HG02759 (cell line): Measurements from ENCODE around the gene PRTN3.
"Not testable (repeated sequence)": the region's sequence is repeated elsewhere in the genome, so short reads cannot be mapped to it uniquely, and the experiment has no call there.

ENCODE experiments used
- ATAC-seq: cut with Tn5 transposase; IDR thresholded peaks from one replicate; pipeline ENCODE4 v1.9.1; 2021; ENCODE audit warnings: mild to moderate bottlenecking, moderate library complexity; ENCODE audit not compliant: unreplicated experiment

The PRTN3 gene

DNA sequence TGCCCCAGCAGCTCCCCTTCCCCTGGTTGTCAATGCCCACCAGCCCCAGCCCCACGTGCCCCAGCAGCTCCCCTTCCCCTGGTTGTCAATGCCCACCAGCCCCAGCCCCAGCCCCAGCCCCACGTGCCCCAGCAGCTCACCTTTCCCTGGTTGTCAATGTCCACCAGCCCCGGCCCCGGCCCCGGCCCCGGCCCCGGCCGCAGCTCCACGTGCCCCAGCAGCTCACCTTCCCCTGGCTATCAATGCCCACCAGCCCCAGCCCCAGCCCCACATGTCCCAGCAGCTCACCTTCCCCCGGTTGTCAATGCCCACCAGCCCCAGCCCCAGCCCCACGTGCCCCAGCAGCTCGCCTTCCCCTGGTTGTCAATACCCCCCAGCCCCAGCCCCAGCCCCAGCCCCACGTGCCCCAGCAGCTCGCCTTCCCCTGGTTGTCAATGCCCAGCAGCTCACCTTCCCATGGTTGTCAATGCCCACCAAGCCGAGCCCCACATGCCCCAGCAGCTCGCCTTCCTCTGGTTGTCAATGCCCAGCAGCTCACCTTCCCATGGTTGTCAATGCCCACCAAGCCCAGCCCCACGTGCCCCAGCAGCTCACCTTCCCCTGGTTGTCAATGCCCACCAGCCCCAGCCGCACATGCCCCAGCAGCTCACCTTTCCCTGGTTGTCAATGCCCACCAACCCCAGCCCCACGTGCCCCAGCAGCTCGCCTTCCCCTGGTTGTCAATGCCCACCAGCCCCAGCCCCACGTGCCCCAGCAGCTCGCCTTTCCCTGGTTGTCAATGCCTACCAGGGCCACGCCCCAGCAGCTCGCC lies 38.2 kb downstream of the PRTN3 start:
- ATAC-seq: not testable (repeated sequence)

DNA sequence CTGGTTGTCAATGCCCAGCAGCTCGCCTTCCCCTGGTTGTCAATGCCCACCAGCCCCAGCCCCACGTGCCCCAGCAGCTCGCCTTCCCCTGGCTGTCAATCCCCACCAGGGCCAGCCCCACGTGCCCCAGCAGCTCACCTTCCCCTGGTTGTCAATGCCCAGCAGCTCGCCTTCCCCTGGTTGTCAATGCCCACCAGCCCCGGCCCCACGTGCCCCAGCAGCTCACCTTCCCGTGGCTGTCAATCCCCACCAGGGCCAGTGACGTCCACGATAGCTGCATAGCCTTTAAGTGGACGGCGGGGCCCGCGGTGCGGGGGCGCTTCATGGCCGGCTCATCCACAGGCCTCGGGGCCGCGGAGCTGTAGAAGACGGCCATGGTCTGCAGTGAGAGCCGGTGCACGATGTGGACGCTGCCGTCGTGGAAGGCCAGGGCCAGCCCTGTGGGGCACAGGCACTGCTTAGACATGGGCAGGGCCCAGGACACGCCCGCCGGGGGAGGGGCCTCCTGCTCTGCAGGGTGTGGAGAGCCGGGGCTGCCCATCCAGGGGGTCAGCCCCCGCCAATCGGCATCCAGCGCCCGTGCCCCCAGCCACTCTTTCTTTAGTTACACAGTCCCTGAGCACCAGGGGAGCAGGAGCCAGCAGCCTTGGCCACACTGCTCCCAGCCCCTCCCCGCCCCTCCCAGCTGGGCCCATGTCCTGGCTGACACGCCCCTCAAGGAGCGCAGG lies 39.1 kb downstream of the PRTN3 start:
- no peak for ATAC-seq

DNA sequence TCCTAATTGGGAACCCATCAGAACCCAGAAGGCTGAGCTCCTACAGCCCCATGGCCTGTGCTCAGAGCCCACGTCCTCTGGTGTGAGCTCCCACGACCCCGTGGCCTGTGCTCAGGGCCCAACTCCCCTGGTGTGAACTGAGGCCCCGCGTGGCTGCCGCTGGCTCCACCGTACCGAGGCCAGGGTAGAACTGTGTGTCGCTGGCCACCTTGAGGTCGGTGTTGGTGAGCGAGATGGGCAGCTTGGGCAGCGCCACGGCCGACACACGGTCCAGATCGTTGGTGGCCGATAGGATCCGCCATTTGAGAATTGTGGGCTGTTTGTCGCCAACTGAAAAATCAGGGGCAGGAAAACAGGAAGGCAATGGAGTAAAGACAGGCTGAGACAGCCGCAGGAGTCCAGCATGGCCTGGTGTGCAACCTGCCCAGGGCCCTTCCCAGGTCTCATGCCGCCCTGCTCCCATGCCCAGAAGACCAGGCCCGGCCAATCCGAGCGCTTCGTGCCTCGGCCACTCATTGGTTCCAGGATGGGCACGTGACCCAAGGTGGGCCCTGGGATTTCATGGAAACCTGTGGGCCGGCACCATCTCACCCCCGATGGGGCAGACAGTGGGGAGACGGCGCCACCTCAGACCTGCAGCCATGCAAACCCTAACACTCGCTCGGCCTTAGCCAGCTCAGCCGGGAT lies 40.7 kb downstream of the PRTN3 start:
- ATAC-seq: no peak

DNA sequence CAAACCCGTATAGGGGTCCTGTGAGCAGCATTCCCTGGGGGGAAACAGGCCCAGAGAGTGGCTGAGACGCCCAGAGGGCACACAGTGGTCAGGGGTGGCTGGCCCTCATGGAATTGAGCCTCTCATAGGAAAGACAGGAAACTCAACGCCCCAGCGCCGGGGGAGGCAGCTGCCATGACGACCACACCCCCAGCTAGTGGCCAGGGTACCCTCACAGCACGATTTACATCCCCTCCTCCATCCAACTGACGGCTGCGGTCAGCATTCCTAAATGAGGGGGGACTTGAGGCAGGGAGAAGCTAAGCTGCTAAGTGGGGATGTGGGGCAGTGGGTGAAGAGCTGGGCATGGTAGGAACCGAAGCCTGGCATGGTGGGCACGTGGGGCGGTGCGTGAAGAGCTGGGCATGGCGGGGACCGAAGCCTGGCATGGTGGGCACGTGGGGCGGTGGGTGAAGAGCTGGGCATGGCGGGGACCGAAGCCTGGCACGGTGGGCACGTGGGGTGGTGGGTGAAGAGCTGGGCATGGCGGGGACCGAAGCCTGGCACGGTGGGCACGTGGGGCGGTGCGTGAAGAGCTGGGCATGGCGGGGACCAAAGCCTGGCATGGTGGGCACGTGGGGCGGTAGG lies 42.2 kb downstream of the PRTN3 start:
- ATAC-seq: no peak

DNA sequence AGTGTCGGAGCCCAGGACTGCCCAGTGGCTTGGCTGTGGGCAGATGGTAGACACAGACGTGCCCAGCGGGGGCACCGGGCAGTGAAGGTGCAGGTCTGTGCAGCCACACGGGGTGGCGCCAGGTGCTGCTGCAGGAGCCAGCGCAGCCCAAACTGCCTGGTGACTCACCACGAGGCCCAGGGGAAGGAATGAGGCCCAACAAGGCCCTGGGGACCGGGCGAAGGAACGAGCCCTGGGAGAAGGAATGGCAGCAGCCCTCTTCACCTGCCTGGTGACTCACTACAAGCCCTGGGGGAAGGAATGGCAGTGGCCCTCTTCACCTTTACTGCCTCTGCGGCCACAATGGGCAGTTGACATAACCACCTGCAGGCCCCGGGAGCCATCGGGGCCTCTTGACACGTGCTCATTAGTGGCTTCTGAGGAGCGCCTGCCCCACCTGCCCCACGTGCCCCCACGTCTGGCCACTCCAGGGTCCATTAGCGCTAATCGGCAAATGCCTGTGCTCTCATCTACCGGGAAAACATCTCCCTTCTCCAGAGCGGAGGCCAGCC lies 42.9 kb downstream of the PRTN3 start:
- no peak for ATAC-seq

DNA sequence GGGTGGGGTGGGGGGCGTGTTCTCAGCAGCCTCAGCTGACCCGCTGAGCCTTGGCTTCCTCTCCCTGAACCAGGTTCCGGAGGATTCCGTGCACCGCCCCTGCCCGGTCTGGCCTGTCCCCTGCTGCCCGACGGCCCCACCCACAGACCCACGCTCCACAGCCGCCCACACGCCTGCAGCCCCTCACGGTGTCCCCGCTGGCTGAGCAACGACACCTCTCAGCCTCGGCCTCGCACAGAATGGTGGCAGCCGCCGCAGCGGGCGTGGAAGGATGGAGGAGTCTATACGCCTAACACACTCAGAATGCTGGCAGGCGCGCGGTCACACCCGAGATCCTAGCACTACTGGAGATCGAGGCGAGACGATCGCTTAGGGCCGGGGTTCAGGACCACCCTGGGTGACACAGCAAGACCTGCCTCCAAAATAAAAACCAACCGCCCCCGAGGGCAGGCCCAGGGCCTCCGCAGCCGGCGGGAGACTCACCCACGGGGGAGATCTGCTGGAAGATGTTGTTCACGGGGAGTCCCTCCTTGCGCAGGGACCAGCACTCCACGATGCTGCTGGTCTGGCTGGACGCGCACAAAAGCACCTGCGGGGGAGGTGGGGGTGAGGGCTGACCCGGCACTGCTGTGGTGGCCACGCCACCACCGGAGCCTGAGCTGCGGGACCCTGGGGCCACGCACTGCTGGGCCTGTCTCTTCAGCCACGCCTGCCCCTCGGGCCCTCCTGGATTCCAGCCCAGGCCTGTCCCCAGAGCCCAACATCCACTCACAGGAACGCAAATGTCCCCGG lies 43.8 kb downstream of the PRTN3 start:
- no peak for ATAC-seq

DNA sequence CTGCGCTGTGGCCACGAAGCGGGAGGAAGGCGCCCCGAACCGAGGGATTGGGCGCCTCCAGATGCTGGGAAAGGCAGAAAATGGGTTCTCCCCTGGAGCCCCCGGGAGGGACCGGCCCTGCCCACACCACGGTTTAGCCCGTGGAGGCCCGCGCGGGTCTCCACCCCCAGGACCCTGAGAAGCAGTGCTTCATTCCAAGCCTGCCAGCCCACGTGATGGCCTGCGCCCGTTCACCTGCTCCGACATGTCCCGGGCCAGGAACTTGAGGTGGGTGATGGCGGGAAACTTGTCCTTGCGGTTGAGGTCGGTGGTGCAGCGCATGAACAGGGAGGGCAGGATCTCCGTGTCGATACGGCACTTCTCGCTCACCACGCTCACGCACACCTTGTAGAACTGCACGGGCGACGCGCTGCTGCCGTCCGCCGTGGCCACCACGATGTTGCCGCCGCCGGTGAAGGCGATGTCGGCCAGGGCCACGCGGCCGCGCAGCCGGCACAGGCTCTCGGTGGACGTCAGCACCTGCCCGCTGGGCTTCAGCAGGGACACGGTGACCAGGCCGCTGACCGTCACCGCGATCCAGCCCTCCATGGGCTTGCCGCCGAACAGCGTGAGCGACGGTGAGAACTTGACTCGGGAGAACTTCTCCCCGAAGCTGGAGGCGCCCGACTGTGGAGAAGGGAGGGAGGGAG lies 44.9 kb downstream of the PRTN3 start:
- no peak for ATAC-seq

DNA sequence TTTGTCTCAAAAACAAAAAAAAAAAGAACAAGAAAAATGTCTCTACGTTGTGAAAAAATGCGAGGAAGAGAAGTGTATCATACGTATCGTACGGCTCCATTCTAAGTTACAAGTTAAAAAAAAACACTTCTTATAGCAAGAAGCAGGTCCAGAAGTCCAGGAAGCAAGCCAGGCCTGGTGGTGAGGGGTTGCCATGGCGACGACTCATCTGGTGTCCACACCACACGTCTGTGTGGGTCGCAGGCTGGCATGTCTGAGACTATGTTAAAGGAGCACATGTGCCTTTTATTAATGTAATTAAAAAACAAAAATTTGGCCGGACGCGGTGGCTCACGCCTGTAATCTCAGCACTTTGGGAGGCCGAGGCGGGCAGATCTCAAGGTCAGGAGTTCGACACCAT lies 46.3 kb downstream of the PRTN3 start:
- no peak for ATAC-seq

DNA sequence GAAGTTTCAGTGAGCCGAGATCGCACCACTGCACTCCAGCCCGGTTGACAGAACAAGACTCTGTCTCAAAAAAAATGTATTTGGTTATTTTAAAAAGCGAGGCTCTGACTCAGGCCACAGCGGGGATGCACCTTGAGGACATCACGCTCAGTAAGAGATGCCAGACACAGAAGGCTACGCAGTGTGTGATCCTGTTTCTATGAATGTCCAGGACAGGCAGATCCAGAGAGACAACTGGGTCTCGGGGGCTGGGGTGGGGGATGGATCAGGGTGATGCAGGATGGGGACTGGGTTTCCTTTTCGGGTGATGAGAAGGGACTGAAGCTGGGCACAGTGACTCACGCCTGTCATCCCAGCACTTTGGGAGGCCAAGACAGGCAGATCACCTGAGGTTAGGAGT lies 46.8 kb downstream of the PRTN3 start:
- ATAC-seq: no peak

DNA sequence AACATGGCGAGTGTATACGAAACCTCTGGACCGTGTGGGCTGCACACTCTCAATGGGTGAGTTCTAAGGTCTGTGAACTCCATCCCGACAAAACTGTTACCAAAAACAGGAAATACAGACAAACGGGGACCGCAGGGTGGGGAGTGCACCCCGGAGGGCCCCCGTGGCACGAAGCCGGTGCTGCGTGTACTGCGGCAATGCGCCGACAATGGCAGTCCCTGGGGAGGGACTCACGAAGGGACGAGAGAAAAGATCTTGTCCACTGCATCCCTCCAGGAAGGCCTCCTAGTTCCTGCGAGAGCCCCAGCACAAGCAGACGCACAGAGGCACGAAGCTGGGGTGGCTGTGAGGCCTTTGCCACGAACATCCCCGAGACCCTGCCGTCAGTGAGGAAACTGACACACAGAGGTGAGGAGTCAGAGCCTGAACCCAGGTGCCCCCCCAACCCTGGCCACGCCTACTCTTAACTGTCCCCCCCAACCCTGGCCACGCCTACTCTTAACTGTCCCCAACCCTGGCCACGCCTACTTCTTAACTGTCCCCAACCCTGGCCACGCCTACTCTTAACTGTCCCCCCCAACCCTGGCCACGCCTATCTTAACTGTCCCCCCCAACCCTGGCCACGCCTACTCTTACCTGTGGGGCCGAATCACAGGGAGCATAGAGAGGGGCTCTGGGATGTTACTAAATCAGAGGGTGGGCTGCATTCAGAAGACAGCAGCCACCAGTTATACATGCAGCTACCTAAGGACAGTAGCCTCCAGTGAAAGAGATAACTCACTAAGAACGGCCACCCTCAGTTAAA lies 48.0 kb downstream of the PRTN3 start:
- ATAC-seq: no peak

DNA sequence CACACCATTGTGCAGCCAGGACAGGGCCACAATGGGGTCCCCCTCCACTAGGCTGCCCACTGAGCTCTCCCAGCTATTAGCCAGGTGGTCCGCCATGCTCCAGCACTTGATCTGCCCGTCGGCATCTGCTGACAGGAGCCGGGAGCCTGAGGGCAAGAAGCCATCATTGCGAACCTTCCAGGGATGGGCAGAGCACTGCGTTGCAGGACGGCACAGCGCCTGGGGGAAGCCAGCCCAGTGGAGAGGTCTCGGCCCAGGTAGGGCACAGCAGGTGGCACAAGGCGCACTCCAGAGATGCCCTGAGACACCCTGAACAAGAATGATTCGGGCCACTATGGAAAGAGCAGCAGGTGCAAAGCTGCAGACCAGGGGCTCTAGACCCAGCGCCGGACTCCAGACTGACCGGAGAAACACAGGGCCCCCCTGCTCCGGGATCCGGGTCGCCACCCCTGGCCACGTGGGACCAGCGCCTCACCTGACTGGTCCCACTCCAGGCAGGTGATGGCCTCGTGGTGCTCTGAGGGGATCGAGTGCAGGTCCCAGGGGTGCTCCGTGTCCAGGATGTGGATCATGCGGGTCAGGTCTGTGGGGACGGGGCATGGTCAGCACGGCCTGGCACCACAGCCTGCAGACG lies 49.0 kb downstream of the PRTN3 start:
- ATAC-seq: no peak

DNA sequence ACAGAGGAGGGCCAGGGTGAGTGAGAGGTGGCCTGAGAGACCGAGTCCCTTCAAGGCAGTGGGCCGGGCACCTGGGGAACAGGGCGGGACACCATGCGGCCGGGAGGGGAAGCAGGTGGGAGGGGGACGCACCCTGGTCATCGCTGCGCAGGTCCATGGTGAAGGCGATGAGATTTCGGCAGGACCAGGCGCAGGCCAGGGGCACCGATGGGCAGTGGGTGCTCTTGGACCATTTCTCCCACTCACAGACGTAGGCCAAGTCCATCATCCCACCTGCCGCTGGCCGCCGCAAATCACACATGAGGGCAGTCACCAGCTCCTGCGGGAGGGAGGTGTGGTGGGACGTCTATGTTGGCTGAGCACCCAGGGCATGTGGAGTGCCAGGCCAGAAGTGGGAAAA lies 50.0 kb downstream of the PRTN3 start:
- no peak for ATAC-seq

DNA sequence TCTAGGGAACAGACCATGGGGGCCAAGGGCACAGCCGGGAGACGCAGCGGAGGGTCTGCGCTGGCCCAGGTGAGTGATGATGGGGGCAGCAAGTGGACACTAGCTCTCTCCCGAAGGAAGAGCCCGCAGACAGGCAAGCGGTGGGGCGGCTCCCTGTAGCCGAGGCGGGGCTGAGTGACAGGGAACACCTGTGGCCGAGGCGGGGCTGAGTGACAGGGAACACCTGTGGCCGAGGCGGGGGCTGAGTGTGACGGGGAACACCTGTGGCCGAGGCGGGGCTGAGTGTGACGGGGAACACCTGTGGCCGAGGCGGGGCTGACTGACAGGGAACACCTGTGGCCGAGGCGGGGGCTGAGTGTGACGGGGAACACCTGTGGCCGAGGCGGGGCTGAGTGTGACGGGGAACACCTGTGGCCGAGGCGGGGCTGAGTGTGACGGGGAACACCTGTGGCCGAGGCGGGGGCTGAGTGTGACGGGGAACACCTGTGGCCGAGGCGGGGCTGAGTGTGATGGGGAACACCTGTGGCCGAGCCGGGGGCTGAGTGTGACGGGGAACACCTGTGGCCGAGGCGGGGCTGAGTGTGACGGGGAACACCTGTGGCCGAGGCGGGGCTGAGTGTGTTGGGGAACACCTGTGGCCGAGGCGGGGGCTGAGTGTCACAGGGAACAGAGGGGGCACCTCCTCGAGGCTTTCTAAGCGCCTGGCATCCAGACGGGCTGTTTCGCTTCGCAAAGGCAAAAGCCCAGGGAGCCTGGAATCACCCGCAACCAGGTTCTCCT lies 50.8 kb downstream of the PRTN3 start:
- ATAC-seq: not testable (repeated sequence)

DNA sequence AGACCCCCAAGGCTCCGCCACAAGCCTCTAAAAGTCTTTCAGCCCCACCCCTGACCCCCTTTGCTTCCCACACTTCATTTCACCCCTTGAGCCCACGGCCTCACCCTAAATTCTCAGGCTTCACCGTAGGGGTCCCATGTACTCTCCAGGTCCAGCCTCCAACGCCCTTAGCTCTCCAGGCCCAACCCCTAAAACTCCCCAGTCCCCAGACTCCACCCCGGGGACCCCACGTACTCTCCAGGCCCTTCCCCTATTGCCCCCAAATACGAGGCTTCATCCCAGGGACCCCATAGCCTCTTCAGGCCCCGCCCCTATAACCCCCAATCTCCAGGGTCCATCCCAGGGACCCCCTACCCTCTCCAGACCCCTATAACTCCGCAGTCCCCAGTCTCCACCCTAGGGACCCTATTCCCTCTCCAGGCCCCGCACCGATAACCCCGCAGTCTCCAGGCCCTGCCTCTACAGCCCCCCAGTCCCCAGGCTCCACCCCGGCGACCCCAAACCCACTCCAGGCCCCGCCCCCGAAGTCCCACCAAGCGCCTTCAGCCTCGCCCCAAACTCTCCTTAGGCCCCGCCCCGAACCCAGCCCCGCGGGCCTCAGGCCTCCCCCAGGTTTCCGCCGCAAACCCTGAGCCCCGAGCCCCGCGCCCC lies 51.6 kb downstream of the PRTN3 start:
- no peak for ATAC-seq

DNA sequence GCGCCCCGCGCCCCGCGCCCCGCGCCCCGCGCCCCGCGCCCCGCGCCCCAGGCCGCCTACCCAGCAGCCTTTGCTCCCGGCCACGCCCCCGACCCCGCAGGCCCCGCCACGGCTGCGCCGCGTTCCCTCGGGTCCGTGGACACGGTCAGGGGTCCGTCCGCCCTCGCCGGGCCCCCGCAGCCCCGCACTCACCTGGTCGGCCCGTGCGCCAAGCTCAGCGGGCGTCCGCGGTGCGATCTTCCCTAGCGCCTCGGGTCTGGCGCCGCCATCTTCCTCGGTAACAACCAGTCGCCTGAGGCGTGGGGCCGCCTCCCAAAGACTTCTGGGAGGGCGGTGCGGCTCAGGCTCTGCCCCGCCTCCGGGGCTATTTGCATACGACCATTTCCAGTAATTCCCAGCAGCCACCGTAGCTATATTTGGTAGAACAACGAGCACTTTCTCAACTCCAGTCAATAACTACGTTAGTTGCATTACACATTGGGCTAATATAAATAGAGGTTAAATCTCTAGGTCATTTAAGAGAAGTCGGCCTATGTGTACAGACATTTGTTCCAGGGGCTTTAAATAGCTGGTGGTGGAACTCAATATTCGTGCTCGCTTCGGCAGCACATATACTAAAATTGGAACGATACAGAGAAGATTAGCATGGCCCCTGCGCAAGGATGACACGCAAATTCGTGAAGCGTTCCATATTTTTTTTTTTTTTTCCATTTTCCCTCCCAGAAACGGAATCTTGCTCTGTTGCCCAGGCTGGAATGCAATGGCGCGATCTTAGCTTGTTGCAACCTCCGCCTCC lies 52.3 kb downstream of the PRTN3 start, which contains the start of the genes MED16 and RNU6-9:
TSS of gene MED16 (minus strand) at position 294 of the 796 bp plus-strand sequence. CDS start 2,056 bp downstream, outside the sequence.
TSS of gene RNU6-9 (plus strand) at position 591 of the 796 bp plus-strand sequence.
- ATAC-seq: peak; percentile 85

DNA sequence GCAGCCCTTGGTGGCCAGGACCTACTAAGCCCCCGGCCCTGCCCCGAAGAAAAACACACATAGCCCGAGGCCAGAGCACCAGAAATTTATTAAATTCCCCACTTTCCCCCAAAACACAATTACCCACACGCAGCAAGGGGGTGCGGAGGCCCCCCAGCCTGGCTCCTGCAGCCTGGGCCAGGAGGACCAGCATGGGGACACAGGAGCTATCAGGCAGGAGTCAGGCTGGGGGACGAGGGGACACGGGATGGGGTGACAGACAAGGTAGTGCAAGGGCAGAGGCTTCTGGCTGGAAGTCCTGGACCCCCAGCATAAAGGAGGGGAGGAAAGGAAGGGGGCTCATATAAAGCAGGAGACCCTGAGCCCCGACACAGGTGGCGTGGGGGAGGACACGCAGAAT lies 55.6 kb downstream of the PRTN3 start:
- ATAC-seq: no peak
